Hematopoietic multipotent progenitor cell (in vitro differentiated cells): ENCODE results near the gene FN3KRP. TPM values are rescaled to one million over a fixed set of nuclear protein-coding genes. Genes with fewer than 3 reads are reported as not detected.
"Not testable (repeated sequence)": the region's sequence is repeated elsewhere in the genome, so short reads cannot be mapped to it uniquely, and the experiment has no call there.

Experiments
- DNase-seq, 3 donors: peaks; one replicate each; pipeline ENCODE4 v3.0.0-alpha.2; 2011 to 2015; ENCODE audit warnings: low read depth in 2 of 3, low spot score in 2 of 3
- total RNA-seq: library from RNA; depleted of rRNA; stranded (reverse); fragments of >200 nt; gene quantifications from one replicate; pipeline ENCODE4 v1.2.3, GENCODE V29; 2012

FN3KRP gene
- total RNA-seq, 1 donor, result 14.5 TPM

DNA sequence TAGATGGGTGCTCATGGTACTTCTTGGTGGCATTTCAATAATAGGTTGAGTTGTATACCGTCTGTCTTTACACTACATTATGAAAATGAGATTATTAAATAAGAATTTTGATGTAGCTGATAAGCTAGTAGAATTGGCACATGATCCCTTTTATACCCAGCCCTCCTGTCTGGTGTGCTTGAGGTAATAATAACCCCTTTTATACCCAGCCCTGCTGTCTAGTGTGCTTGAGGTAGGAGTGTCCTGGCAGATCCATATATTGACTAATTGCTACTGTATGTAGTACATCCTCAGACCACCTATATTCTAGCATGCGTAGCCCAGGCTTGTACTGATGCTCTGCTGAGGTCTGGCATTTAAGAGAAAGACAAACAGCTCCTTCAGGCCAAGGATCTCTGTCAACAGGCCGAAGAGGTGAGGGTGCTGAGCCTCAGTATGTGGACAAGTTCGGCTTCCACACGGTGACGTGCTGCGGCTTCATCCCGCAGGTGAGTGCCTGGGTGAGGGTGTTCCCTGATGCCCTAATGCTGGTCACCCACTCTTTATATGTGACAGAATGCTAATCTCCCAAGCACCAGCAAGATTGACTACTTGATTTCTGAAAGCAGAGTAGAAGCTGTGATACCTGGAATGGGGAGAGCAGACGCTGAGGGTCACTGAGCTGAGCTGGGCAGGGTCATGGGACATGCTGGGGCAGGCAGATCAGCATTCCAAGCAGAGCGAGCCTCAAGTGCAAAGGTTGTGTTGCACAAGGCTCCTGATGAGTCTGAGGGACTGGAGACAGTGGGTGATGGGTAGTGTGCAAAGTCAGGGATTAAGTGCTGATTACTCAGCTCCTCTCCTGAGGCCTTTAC lies 24.6 kb downstream of the FN3KRP start:
- peak in 1 of 3 donors; percentile 51 for DNase-seq

GRCh38 chr17:82743344-82744219 lies 27.1 kb downstream of the FN3KRP start:
- no peak for DNase-seq

DNA sequence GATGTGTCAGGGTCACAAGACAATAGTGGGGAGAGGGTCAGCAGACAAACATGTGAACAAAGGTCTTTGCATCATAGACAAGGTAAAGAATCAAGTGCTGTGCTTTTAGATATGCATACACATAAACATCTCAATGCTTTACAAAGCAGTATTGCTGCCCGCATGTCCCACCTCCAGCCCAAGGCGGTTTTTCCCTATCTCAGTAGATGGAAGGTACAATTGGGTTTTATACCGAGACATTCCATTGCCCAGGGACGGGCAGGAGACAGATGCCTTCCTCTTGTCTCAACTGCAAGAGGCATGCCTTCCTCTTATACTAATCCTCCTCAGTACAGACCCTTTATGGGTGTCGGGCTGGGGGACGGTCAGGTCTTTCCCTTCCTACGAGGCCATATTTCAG lies 28.2 kb downstream of the FN3KRP start:
- DNase-seq, result not testable (repeated sequence)

- DNase-seq, result no peak
Measured at GRCh38 chr17:82745524-82745923, 29.0 kb downstream of the FN3KRP start.

DNA sequence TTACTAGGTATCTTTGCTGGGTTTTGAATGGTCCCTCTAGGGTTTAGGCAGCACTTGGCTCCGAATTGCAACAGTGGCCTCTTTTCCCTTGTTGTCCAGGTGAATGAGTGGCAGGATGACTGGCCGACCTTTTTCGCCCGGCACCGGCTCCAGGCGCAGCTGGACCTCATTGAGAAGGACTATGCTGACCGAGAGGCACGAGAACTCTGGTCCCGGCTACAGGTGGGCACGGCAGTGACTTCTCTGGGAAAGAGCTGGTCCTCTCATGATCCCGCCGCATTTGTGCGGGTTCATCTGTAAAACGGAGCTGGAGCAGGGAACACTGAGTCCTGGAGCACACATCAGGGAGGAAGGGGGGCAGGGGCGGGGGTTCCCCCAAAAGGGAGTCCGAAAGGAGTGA lies 32.2 kb downstream of the FN3KRP start:
- no peak for DNase-seq

DNA sequence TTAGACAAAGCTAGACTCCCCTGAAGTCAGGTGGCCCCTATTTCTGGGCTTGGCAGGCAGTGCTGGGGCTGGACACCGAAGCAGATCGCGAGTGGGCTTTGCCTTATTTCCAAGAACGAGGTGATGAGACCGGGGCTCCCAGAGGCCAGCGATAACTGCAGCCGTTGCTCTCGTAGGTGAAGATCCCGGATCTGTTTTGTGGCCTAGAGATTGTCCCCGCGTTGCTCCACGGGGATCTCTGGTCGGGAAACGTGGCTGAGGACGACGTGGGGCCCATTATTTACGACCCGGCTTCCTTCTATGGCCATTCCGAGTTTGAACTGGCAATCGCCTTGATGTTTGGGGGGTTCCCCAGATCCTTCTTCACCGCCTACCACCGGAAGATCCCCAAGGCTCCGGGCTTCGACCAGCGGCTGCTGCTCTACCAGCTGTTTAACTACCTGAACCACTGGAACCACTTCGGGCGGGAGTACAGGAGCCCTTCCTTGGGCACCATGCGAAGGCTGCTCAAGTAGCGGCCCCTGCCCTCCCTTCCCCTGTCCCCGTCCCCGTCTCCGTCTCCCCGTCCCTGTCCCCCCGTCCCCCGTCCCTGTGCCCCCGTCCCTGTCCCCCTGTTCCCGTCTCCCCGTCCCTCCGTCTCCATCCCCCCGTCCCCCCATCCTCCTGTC lies 33.9 kb downstream of the FN3KRP start:
- DNase-seq, result no peak

GRCh38 chr17:82751171-82751570 lies 34.7 kb downstream of the FN3KRP start:
- DNase-seq, result no peak

DNA sequence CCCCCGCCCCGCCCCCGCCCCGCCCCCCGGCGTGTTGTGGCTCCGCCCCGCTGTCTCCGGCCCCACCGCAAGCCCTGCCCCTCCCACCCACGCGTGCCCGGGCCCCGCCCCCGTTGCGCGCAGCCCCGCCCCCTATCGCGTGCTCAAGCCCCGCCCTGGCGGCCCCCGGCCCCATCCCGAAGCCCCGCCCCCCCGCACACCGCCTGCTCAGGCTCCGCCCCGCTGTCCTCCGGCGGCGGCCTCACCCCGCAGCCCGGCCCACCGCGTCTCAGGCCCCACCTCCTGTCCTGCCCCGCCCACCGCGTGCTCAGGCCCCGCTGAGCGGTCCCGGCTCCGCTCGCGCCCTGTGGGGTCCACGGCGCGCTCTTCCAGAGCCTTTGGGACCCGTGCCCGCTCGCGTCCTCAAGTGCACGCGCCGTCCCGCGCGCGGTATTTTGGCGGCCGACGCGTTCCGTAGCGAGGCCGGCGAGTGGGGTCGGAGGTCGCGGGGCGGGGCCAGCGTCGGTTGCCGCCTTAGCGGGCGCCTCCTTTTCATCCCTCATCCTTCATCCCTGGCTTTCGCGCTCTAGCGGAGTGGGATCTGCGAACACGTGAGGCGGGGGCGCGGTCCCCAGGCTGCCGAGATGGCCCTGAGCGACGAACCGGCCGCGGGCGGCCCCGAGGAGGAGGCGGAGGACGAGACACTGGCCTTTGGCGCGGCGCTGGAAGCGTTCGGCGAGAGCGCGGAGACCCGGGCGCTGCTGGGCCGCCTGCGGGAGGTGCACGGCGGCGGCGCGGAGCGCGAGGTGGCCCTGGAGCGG lies 35.3 kb downstream of the FN3KRP start, which contains the start of gene TBCD:
TSS of gene TBCD (plus strand) at position 495 of the 800 bp plus-strand sequence. CDS start at position 624, 129 bp downstream.
- peak; percentile 85 to 89 (median 88) for DNase-seq

DNA sequence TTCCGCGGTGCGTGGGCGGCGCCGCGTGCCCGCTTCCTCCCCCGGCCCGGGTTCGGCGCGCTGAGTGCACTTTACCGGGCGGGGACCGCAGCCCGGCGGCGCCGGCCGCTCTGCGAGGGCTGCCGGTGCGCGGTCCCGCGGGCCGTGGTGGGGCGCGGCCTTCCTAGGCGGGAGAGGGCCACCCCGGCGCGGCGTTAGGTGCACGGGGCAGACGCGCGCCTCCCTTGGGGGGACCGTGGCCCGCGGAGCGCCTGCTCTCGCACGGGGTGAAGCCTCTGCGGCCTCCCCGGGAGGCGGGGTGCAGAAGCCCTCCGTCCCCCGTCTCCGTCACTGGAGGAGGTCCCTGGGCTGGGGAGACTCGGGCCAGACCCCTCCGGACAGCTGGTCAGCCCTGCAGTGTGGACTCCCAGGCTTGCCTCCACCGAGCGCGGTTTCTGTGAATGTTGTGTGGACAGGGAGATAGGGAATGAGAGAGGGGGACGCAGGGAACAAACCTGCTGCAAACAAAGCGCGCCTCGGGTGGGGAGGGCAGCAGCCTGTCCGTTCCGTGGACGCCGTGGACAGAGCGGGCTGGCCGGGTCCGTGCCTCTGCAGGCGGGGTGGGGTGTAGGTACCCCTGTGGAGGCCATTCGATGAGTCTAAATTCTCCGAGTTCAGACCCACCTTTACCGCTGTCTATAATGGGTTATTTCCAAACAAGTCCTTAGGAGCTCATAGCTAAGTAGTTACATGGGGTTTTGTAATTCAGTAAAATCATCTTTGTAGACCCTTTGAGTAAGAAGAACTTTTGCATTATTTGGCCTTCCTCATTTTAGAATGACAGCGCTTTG lies 36.1 kb downstream of the FN3KRP start:
- no peak for DNase-seq

DNA sequence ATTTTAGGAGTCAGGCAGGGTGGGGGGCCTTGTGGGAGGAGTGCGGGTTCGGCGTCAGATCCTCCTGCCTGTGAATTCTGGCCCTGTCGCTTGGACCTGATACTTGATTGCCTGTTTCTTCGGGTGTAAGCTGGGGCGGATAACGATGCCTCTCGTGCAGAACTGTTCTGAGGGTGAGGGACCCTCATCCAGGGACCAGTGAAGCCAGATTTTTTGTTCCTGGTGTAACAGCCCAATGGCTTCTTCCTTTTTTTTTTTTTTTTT lies 36.6 kb downstream of the FN3KRP start:
- no peak for DNase-seq

- no peak for DNase-seq
Measured at GRCh38 chr17:82754297-82755208, 38.0 kb downstream of the FN3KRP start.

DNA sequence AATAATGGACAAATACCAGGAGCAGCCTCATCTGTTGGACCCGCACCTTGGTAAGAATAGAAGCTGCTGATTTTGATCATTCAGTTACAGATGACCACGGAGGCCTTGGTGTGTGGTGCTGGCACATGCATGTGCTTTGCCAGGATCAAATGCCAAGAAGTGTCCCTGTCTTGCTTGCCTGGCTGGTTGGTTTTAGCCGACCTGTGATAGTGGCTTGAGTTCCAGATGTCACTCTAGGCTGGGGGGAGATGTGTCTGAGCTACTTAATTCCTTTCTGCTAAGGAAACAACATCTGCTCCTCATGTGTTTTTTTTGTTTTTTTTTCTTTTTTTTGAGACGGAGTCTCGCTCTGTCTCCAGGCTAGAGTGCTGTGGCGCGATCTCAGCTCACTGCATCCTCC lies 39.7 kb downstream of the FN3KRP start:
- no peak for DNase-seq

DNA sequence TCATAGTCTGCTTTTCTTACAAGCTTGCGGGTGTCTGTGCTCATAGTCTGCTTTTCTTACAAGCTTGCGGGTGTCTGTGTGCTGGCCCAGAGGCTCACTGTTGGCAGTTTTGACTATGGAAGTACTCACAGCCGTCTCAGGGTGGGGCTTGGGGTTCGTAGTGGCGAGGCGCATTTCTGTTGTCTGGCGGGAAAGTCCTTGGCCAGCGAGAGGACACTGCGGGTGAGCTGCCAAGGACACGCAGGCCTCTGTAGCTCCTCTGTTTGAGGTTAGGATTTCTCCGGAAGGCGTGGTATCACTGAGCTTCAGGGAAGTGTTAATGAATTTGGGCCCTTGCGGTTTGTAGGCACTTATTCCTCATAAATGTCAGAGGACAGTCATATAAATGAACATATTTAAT lies 48.9 kb downstream of the FN3KRP start:
- DNase-seq, result no peak

- peak in 2 of 3 donors; percentile 60 to 77 for DNase-seq
Measured at GRCh38 chr17:82767041-82767754, 50.7 kb downstream of the FN3KRP start.

GRCh38 chr17:82769041-82769440 lies 52.5 kb downstream of the FN3KRP start:
- DNase-seq, result no peak

DNA sequence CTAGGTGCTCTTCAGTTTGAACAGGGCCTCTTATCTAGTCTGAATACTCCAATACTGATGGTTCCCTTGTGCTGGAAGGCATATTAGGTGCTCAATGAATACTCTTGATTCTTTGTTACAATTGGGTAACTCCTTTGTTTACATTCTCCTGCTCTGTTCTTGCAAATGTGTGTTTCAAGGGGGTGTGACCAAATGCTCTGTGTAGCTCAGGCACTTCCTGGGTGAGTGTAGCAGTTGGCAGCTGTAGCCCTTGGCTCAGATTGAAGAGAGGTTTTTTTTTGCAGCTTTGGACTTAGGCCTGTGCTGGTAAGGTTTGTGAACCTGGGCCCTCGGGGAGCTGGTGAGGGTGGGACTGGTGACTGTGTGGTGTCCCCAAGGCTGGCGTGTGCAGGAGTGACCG lies 55.5 kb downstream of the FN3KRP start:
- no peak for DNase-seq

DNA sequence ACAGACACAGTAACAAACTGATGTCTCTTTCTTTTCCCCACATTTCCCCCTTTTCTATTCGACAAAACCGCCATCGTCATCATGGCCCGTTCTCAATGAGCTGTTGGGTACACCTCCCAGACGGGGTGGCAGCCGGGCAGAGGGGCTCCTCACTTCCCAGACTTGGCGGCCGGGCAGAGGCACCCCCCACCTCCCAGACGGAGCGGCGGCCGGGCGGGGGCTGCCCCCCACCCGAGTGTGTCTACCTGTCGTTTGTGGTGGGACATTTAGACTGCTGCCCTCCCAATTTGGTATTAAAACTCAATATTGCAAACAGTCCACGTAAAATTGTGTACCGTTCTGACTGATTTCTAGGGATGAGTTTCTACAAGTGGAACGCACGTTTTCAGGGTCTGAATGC lies 58.0 kb downstream of the FN3KRP start:
- not testable (repeated sequence) for DNase-seq
